ENCODE measurements around the gene MBD3L4.
"Not testable (repeated sequence)": the region's sequence is repeated elsewhere in the genome, so short reads cannot be mapped to it uniquely, and the experiment has no call there.

Gene MBD3L4

GRCh38 chr19:7040079-7040478, at the start of gene MBD3L4:
Gene MBD3L4 (minus strand): TSS chr19:7040179. CDS start chr19:7040144, 35 bp downstream.
- H3K27ac ChIP-seq (ENCODE audit: low read depth, low read length); H3K9ac ChIP-seq (ENCODE audit: low read depth in 1 of 2, low read length in 2 of 2); H3K27me3 ChIP-seq (ENCODE audit: control insufficient read depth in 1 of 2, insufficient read depth in 2 of 2, low read length in 2 of 2); H3K4me3 ChIP-seq (ENCODE audit: low read depth in 1 of 2, low read length in 2 of 2); H3K36me3 ChIP-seq (ENCODE audit: control insufficient read depth in 1 of 2, insufficient read depth in 2 of 2, low read length in 2 of 2); H3K4me1 ChIP-seq (ENCODE audit: control insufficient read depth in 1 of 2, insufficient read depth in 2 of 2, low read length in 2 of 2); H3K9me3 ChIP-seq (ENCODE audit: control insufficient read depth in 1 of 2, low read length in 2 of 2): not testable (repeated sequence)

GRCh38 chr19:7088999-7089398, 49.0 kb upstream of the MBD3L4 start:
- H3K4me1 ChIP-seq (ENCODE audit: control insufficient read depth in 1 of 2, insufficient read depth in 2 of 2, low read length in 2 of 2) = no peaks in the 10 kb centered on the region
- no peak overlapping the region for H3K27ac ChIP-seq (ENCODE audit: low read depth, low read length)
- peaks cover 48 to 55% of the 10 kb centered on the region in 2 donors for H3K9me3 ChIP-seq (ENCODE audit: control insufficient read depth in 1 of 2, low read length in 2 of 2)
- peaks cover 9 to 11% of the 10 kb centered on the region in 2 donors for H3K36me3 ChIP-seq (ENCODE audit: control insufficient read depth in 1 of 2, insufficient read depth in 2 of 2, low read length in 2 of 2)
- no peaks in the 10 kb centered on the region for H3K27me3 ChIP-seq (ENCODE audit: control insufficient read depth in 1 of 2, insufficient read depth in 2 of 2, low read length in 2 of 2)
- H3K4me3 ChIP-seq (ENCODE audit: low read depth in 1 of 2, low read length in 2 of 2) = no peak overlapping the region
- no peak overlapping the region for H3K9ac ChIP-seq (ENCODE audit: low read depth in 1 of 2, low read length in 2 of 2)

GRCh38 chr19:7083076-7083956, 43.3 kb upstream of the MBD3L4 start:
- Histone ChIP-seq H3K9ac (ENCODE audit: low read depth in 1 of 2, low read length in 2 of 2) (no peak overlapping the region), H3K27ac (ENCODE audit: low read depth, low read length) (no peak overlapping the region), H3K4me1 (ENCODE audit: control insufficient read depth in 1 of 2, insufficient read depth in 2 of 2, low read length in 2 of 2) (no peaks in the 10 kb centered on the region), H3K4me3 (ENCODE audit: low read depth in 1 of 2, low read length in 2 of 2) (peak overlapping the region; percentile 33 to 48), H3K27me3 (ENCODE audit: control insufficient read depth in 1 of 2, insufficient read depth in 2 of 2, low read length in 2 of 2) (no peaks in the 10 kb centered on the region), H3K36me3 (ENCODE audit: control insufficient read depth in 1 of 2, insufficient read depth in 2 of 2, low read length in 2 of 2) (peaks cover 59 to 67% of the 10 kb centered on the region in 2 donors), H3K9me3 (ENCODE audit: control insufficient read depth in 1 of 2, low read length in 2 of 2) (peaks cover 81 to 93% of the 10 kb centered on the region in 2 donors)

- peaks cover 57% of the 10 kb centered on the region in 2 donors for H3K9me3 ChIP-seq (ENCODE audit: control insufficient read depth in 1 of 2, low read length in 2 of 2)
- no peaks in the 10 kb centered on the region for H3K4me1 ChIP-seq (ENCODE audit: control insufficient read depth in 1 of 2, insufficient read depth in 2 of 2, low read length in 2 of 2)
- no peak overlapping the region for H3K27ac ChIP-seq (ENCODE audit: low read depth, low read length)
- peaks cover 84 to 97% of the 10 kb centered on the region in 2 donors for H3K36me3 ChIP-seq (ENCODE audit: control insufficient read depth in 1 of 2, insufficient read depth in 2 of 2, low read length in 2 of 2)
- H3K27me3 ChIP-seq (ENCODE audit: control insufficient read depth in 1 of 2, insufficient read depth in 2 of 2, low read length in 2 of 2) = no peaks in the 10 kb centered on the region
- no peak overlapping the region for H3K4me3 ChIP-seq (ENCODE audit: low read depth in 1 of 2, low read length in 2 of 2)
- no peak overlapping the region for H3K9ac ChIP-seq (ENCODE audit: low read depth in 1 of 2, low read length in 2 of 2)
Measured at GRCh38 chr19:7078008-7078407, 38.0 kb upstream of the MBD3L4 start.

GRCh38 chr19:7076151-7076550, 36.2 kb upstream of the MBD3L4 start:
- Histone ChIP-seq H3K4me3 (ENCODE audit: low read depth in 1 of 2, low read length in 2 of 2) (no peak overlapping the region), H3K27ac (ENCODE audit: low read depth, low read length) (no peak overlapping the region), H3K9me3 (ENCODE audit: control insufficient read depth in 1 of 2, low read length in 2 of 2) (peaks cover 38 to 39% of the 10 kb centered on the region in 2 donors), H3K9ac (ENCODE audit: low read depth in 1 of 2, low read length in 2 of 2) (no peak overlapping the region), H3K36me3 (ENCODE audit: control insufficient read depth in 1 of 2, insufficient read depth in 2 of 2, low read length in 2 of 2) (peaks cover 73 to 91% of the 10 kb centered on the region in 2 donors), H3K27me3 (ENCODE audit: control insufficient read depth in 1 of 2, insufficient read depth in 2 of 2, low read length in 2 of 2) (no peaks in the 10 kb centered on the region), H3K4me1 (ENCODE audit: control insufficient read depth in 1 of 2, insufficient read depth in 2 of 2, low read length in 2 of 2) (no peaks in the 10 kb centered on the region)

- H3K27me3 ChIP-seq (ENCODE audit: control insufficient read depth in 1 of 2, insufficient read depth in 2 of 2, low read length in 2 of 2) = no peaks in the 10 kb centered on the region
- no peak overlapping the region for H3K4me3 ChIP-seq (ENCODE audit: low read depth in 1 of 2, low read length in 2 of 2)
- H3K9ac ChIP-seq (ENCODE audit: low read depth in 1 of 2, low read length in 2 of 2) = no peak overlapping the region
- no peak overlapping the region for H3K27ac ChIP-seq (ENCODE audit: low read depth, low read length)
- H3K36me3 ChIP-seq (ENCODE audit: control insufficient read depth in 1 of 2, insufficient read depth in 2 of 2, low read length in 2 of 2) = peaks cover 60 to 77% of the 10 kb centered on the region in 2 donors
- H3K4me1 ChIP-seq (ENCODE audit: control insufficient read depth in 1 of 2, insufficient read depth in 2 of 2, low read length in 2 of 2) = peaks cover 7 to 8% of the 10 kb centered on the region in 2 donors
- H3K9me3 ChIP-seq (ENCODE audit: control insufficient read depth in 1 of 2, low read length in 2 of 2) = peaks cover 25% of the 10 kb centered on the region in 2 donors
Measured at GRCh38 chr19:7074705-7075282, 34.8 kb upstream of the MBD3L4 start.

- Histone ChIP-seq H3K9ac (ENCODE audit: low read depth in 1 of 2, low read length in 2 of 2) (no peak overlapping the region), H3K27ac (ENCODE audit: low read depth, low read length) (no peak overlapping the region), H3K9me3 (ENCODE audit: control insufficient read depth in 1 of 2, low read length in 2 of 2) (peaks cover 5 to 14% of the 10 kb centered on the region in 2 donors), H3K36me3 (ENCODE audit: control insufficient read depth in 1 of 2, insufficient read depth in 2 of 2, low read length in 2 of 2) (peaks cover 43 to 55% of the 10 kb centered on the region in 2 donors), H3K4me1 (ENCODE audit: control insufficient read depth in 1 of 2, insufficient read depth in 2 of 2, low read length in 2 of 2) (peaks cover 7 to 8% of the 10 kb centered on the region in 2 donors), H3K27me3 (ENCODE audit: control insufficient read depth in 1 of 2, insufficient read depth in 2 of 2, low read length in 2 of 2) (no peaks in the 10 kb centered on the region), H3K4me3 (ENCODE audit: low read depth in 1 of 2, low read length in 2 of 2) (no peak overlapping the region)
Measured at GRCh38 chr19:7072541-7072940, 32.6 kb upstream of the MBD3L4 start.

- Histone ChIP-seq H3K36me3 (ENCODE audit: control insufficient read depth in 1 of 2, insufficient read depth in 2 of 2, low read length in 2 of 2) (peaks cover 19 to 28% of the 10 kb centered on the region in 2 donors), H3K4me3 (ENCODE audit: low read depth in 1 of 2, low read length in 2 of 2) (peak overlapping the region; percentile 90 to 100), H3K27ac (ENCODE audit: low read depth, low read length) (peak overlapping the region; percentile 85), H3K9ac (ENCODE audit: low read depth in 1 of 2, low read length in 2 of 2) (peak overlapping the region; percentile 73 to 82), H3K4me1 (ENCODE audit: control insufficient read depth in 1 of 2, insufficient read depth in 2 of 2, low read length in 2 of 2) (peaks cover 7 to 8% of the 10 kb centered on the region in 2 donors), H3K27me3 (ENCODE audit: control insufficient read depth in 1 of 2, insufficient read depth in 2 of 2, low read length in 2 of 2) (no peaks in the 10 kb centered on the region), H3K9me3 (ENCODE audit: control insufficient read depth in 1 of 2, low read length in 2 of 2) (peaks cover 0 to 2% of the 10 kb centered on the region in 2 donors)
Measured at GRCh38 chr19:7069904-7070226, 29.9 kb upstream of the MBD3L4 start.

GRCh38 chr19:7069042-7069903, 29.3 kb upstream of the MBD3L4 start, which contains the start of gene ZNF557:
Gene ZNF557 (plus strand): TSS chr19:7069703. CDS start chr19:7075075, 5,372 bp downstream.
- Histone ChIP-seq H3K9ac (ENCODE audit: low read depth in 1 of 2, low read length in 2 of 2) (peak within 1 kb of the TSS; percentile 73 to 82), H3K4me3 (ENCODE audit: low read depth in 1 of 2, low read length in 2 of 2) (peak within 1 kb of the TSS; percentile 90 to 100), H3K27me3 (ENCODE audit: control insufficient read depth in 1 of 2, insufficient read depth in 2 of 2, low read length in 2 of 2) (no peaks in the 10 kb centered on the region), H3K4me1 (ENCODE audit: control insufficient read depth in 1 of 2, insufficient read depth in 2 of 2, low read length in 2 of 2) (peaks cover 7 to 8% of the 10 kb centered on the region in 2 donors), H3K36me3 (ENCODE audit: control insufficient read depth in 1 of 2, insufficient read depth in 2 of 2, low read length in 2 of 2) (peaks cover 14 to 22% of the 10 kb centered on the region in 2 donors), H3K9me3 (ENCODE audit: control insufficient read depth in 1 of 2, low read length in 2 of 2) (no peaks in the 10 kb centered on the region), H3K27ac (ENCODE audit: low read depth, low read length) (peak within 1 kb of the TSS; percentile 85)
